K562 (cell line): ENCODE results near the gene FOSL2. TPM values are rescaled to one million over a fixed set of nuclear protein-coding genes. Genes with fewer than 3 reads are reported as not detected.
A peak's percentile ranks its signal among the peaks of the same experiment; 100 is the strongest.

Source experiments
- ELK1 ChIP-seq: sonication (generic); formaldehyde crosslinking; IDR thresholded peaks from 2 replicates; pipeline ENCODE4 v1.8.1; 2022; ENCODE audit warnings: missing genetic modification reagents
- FOXM1 ChIP-seq, 2 experiments: fragments of 450-650 bp in 1 of 2; sonication (generic) in 1 of 2; formaldehyde crosslinking in 1 of 2; IDR thresholded peaks; 2 replicates each; pipeline versions ENCODE4 v1.6.1 to v1.9.0; 2017 to 2022; ENCODE audit warnings: low read depth in 2 of 2, mild to moderate bottlenecking in 2 of 2, missing genetic modification reagents in 1 of 2, moderate library complexity in 1 of 2
- HBP1 ChIP-seq: fragments of 450-650 bp; formaldehyde crosslinking; IDR thresholded peaks from 2 replicates; pipeline ENCODE4 v1.4.0; 2022; ENCODE audit warnings: missing genetic modification characterization
- MYC ChIP-seq, 2 experiments: fragments of 250-450 bp in 1 of 2; sonication (Bioruptor Pico) in 1 of 2; IDR thresholded peaks; 2 replicates each; pipeline versions ENCODE4 v1.5.1 to v1.6.1; 2012 to 2021; ENCODE audit warnings: low read depth in 2 of 2, borderline replicate concordance in 1 of 2, improper control_type of control experiment in 1 of 2, low read length in 1 of 2, mild to moderate bottlenecking in 1 of 2, moderate library complexity in 1 of 2
- RERE ChIP-seq: sonication (generic); formaldehyde crosslinking; IDR thresholded peaks from 2 replicates; pipeline ENCODE4 v1.8.0; 2023; ENCODE audit warnings: missing genetic modification reagents, mild to moderate bottlenecking, borderline replicate concordance
- ZFPM2 ChIP-seq: fragments of 250-450 bp; sonication (Bioruptor Pico); IDR thresholded peaks from 2 replicates; pipeline ENCODE4 v1.5.1; 2022; ENCODE audit warnings: mild to moderate bottlenecking
- ZNF407 ChIP-seq: fragments of 450-650 bp; IDR thresholded peaks from 2 replicates; pipeline ENCODE4 v1.6.1; 2016; ENCODE audit warnings: low read depth
- polyA plus RNA-seq, 8 experiments: library from polyadenylated mRNA; depleted of rRNA in 4 of 8; stranded (reverse) in 5 of 8; unstranded in 3 of 8; fragments of >200 nt; fragmentation: Nextera tagmentation in 2 of 8; fragmentation: Illumina TruSeq in 1 of 8; extraction: Ambion mirVana in 2 of 8; extraction: Trizol in 1 of 8; gene quantifications; 2 replicates each; pipeline versions ENCODE4 v1.2.1 to v1.2.3, GENCODE V29; 2011 to 2014; ENCODE audit warnings: inconsistent platforms in 1 of 8, missing spikeins in 1 of 8
- total RNA-seq, 7 experiments: library from RNA; depleted of rRNA in 6 of 7; stranded (reverse); fragments of >200 nt in 6 of 7; fragmentation: Illumina TruSeq in 2 of 7; extraction: Trizol in 2 of 7; gene quantifications; 2 replicates each; pipeline versions ENCODE4 v1.2.1 to v1.2.3, GENCODE V29; 2011 to 2021; ENCODE audit warnings: low replicate concordance in 1 of 7

Gene FOSL2
- total and polyA plus RNA-seq, 9 of the 15 experiments (the other 6 are each of a cell fraction or from before 2014, with no cell fraction given): 0.04 to 2.9 (median 0.80) TPM

DNA sequence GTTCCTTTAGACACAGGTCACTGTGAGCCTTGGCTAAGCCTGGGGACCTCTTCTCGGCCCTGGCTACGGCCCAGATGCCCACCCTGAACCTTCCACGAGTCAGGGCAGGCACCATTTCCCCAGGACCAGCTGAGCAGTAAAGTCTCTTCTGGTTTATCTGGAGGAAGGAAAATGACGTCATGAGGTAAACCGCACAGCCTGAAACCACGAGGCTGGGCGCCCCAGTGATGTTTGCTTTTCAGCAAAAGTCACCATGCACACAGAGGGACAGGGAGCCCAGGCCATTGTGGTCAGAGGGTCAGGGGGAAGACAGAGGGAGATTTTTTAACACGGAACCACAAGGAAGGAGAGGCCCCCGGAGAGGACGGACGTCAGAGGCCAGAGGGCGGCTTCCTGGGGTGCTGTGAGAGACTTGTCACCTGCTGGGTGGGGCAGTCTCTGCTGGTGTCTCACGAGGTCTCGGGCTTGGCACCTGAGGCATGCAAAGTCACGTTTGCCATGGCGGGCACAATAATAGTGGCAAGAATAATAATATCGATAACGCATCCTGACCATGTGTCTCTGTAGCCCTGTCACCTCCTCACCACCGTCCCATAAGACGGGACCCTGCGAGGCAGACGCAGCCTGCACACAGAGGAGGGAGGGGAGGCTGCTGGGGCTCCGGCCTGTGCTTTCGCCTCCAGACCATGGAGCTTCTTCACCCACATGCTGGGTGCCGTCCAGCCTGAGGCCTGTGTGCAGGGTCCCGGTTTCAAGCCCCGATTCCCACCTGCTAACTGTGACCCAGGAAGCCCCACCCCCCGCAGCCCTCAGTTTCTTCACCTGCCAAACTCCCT lies 33.2 kb upstream of the FOSL2 start (continued):
- TF ChIP-seq RERE (CRISPR knock-in tag) (no peak), ELK1 (CRISPR knock-in tag) (no peak), ZNF407 (no peak), HBP1 (peak; percentile 39; the same call in 1 of the 2 replicates), FOXM1 (IDR thresholded peaks at IDR 0.05; ENCODE audit: low read depth) (peak; percentile 20; the same call in 1 of the 2 replicates), FOXM1 (CRISPR knock-in tag; IDR thresholded peaks at IDR 0.05; ENCODE audit: low read depth) (no peak), ZFPM2 (CRISPR knock-in tag) (no peak), MYC (IDR thresholded peaks at IDR 0.05; ENCODE audit: low read depth, low read length) (peak; percentile 93), MYC (CRISPR knock-in tag; IDR thresholded peaks at IDR 0.05; ENCODE audit: borderline replicate concordance, low read depth) (no peak)
